ENCODE data around the gene CARS2. TPM values are rescaled to one million over a fixed set of nuclear protein-coding genes. Genes with fewer than 3 reads are reported as not detected.
A peak's percentile ranks its signal among the peaks of the same experiment; 100 is the strongest.

The CARS2 gene
- total RNA-seq, 2 donors from 2014 or later = 36.1 to 71.8 TPM

GRCh38 chr13:110600980-110601379 is 104.9 kb downstream of the CARS2 start:
- Mint-ChIP-seq H3K27ac (no peak overlapping the region), H3K36me3 (no peaks in the 10 kb centered on the region), H3K9me3 (no peaks in the 10 kb centered on the region)
- DNase-seq (ENCODE audit: low spot score in 2 of 2) (no peak), ATAC-seq (no peak)

- ATAC-seq = no peak
- Mint-ChIP-seq H3K36me3 (no peaks in the 10 kb centered on the region), H3K9me3 (no peaks in the 10 kb centered on the region), H3K27ac (no peak overlapping the region)
- DNase-seq (ENCODE audit: low spot score in 2 of 2) = no peak
Observed at GRCh38 chr13:110600261-110600819, 105.6 kb downstream of the CARS2 start.

GRCh38 chr13:110597041-110597689 is 108.8 kb downstream of the CARS2 start:
- Mint-ChIP-seq H3K36me3 (no peaks in the 10 kb centered on the region), H3K9me3 (no peaks in the 10 kb centered on the region), H3K27ac (peak overlapping the region in 1 of 2 donors; percentile 6)
- ATAC-seq (no peak), DNase-seq (ENCODE audit: low spot score in 2 of 2) (no peak)

GRCh38 chr13:110593430-110594130 is 112.3 kb downstream of the CARS2 start:
- no peak overlapping the region for H3K27ac Mint-ChIP-seq
- H3K9me3 Mint-ChIP-seq = no peaks in the 10 kb centered on the region
- no peaks in the 10 kb centered on the region for H3K36me3 Mint-ChIP-seq
- DNase-seq (ENCODE audit: low spot score in 2 of 2) (no peak), ATAC-seq (peak; percentile 75 to 77)

- DNase-seq (ENCODE audit: low spot score in 2 of 2) (no peak), ATAC-seq (no peak)
- no peaks in the 10 kb centered on the region for H3K9me3 Mint-ChIP-seq
- no peaks in the 10 kb centered on the region for H3K36me3 Mint-ChIP-seq
- no peak overlapping the region for H3K27ac Mint-ChIP-seq
Observed at GRCh38 chr13:110592665-110593064, 113.3 kb downstream of the CARS2 start.

Other genes starting within 250 kb of the CARS2 start
- 10 to 100 TPM in 1 of 2 donors, under 1 TPM in 1; 0.30 to 18.5 TPM for gene RAB20, start 144.4 kb downstream of the CARS2 start, total RNA-seq
- 10 to 100 TPM; 19.7 to 24.8 TPM for gene NAXD, start 90.6 kb downstream of the CARS2 start, total RNA-seq
- 10 to 100 TPM; 19.6 to 26.7 TPM for gene ING1, start 7.6 kb upstream of the CARS2 start, total RNA-seq
- 100 to 1,000 TPM; 160 to 162 TPM for gene ANKRD10, start 209.0 kb upstream of the CARS2 start, total RNA-seq